Erythroblast (primary cell): Measurements from ENCODE around the gene FECH.

Experiments
- GATA1 ChIP-seq: IDR thresholded peaks from 2 replicates; pipeline ENCODE4 v1.6.1; 2011; ENCODE audit warnings: low read depth, mild to moderate bottlenecking, control low read depth, low read length, moderate library complexity
- POLR2A ChIP-seq: IDR thresholded peaks from 2 replicates; pipeline ENCODE4 v1.6.1; 2011; ENCODE audit warnings: mild to moderate bottlenecking, low read length

GRCh38 chr18:57584444-57584843, 2.1 kb downstream of the FECH start:
- TF ChIP-seq POLR2A = no peak
- no peak for TF ChIP-seq GATA1
